Retinal pigment epithelial cell (primary cell): Measurements from ENCODE around the gene PTPRC.
A peak's percentile ranks its signal among the peaks of the same experiment; 100 is the strongest.

Source experiments
- DNase-seq: peaks from one replicate; pipeline ENCODE4 v3.0.0-alpha.2; 2010; ENCODE audit warnings: low read depth
- H3K4me3 ChIP-seq: 2 replicates; pipeline ENCODE4 v1.5.1; 2011; ENCODE audit warnings: mild to moderate bottlenecking, low read length, control low read depth, moderate library complexity
- CTCF ChIP-seq: conservative IDR thresholded peaks from 2 replicates; pipeline ENCODE4 v1.5.1; 2011; ENCODE audit warnings: low read depth, low read length, control low read depth, inconsistent platforms

The PTPRC gene

GRCh38 chr1:198696211-198696610 lies 57.4 kb downstream of the PTPRC start:
- no peak for TF ChIP-seq CTCF
- DNase-seq = no peak
- no peak overlapping the region for H3K4me3 ChIP-seq

- DNase-seq = no peak
- no peak overlapping the region for H3K4me3 ChIP-seq
- peak; percentile 92 for TF ChIP-seq CTCF
Observed at GRCh38 chr1:198699167-198700015, 60.6 kb downstream of the PTPRC start.

- no peak for DNase-seq
- no peak for TF ChIP-seq CTCF
Observed at GRCh38 chr1:198700016-198700392, 61.2 kb downstream of the PTPRC start.

GRCh38 chr1:198700396-198700795 lies 61.6 kb downstream of the PTPRC start:
- H3K4me3 ChIP-seq = no peak overlapping the region
- no peak for TF ChIP-seq CTCF
- no peak for DNase-seq

More at GRCh38 chr1:198700016-198700392, 61.2 kb downstream of the PTPRC start:
- no peak overlapping the region for H3K4me3 ChIP-seq

GRCh38 chr1:198701250-198701649 lies 62.4 kb downstream of the PTPRC start:
- TF ChIP-seq CTCF = no peak
- no peak for DNase-seq
- H3K4me3 ChIP-seq = no peak overlapping the region

GRCh38 chr1:198701766-198702539 lies 63.1 kb downstream of the PTPRC start:
- H3K4me3 ChIP-seq = no peak overlapping the region
- TF ChIP-seq CTCF = no peak
- DNase-seq = no peak
